Activated CD4-positive, alpha-beta T cell treated with anti-CD3 and anti-CD28 coated beads, Interleukin-10, Interleukin-2, amounts not matched to agents 100 ng/mL and 50 ng/mL, durations not matched to agents 16 hours and 8 hours (primary cell): ENCODE results near the gene DYRK1A.

Experiments
- DNase-seq: peaks from one replicate; pipeline ENCODE4 v3.0.0-alpha.2; 2020

DYRK1A gene

GRCh38 chr21:37568916-37569315, 202.3 kb downstream of the DYRK1A start:
- no peak for DNase-seq

- DNase-seq, result no peak
These were observed 204.9 kb downstream of the DYRK1A start for GRCh38 chr21:37571442-37571841.

- no peak for DNase-seq
These were observed 207.7 kb downstream of the DYRK1A start for GRCh38 chr21:37574316-37574715.

DNA sequence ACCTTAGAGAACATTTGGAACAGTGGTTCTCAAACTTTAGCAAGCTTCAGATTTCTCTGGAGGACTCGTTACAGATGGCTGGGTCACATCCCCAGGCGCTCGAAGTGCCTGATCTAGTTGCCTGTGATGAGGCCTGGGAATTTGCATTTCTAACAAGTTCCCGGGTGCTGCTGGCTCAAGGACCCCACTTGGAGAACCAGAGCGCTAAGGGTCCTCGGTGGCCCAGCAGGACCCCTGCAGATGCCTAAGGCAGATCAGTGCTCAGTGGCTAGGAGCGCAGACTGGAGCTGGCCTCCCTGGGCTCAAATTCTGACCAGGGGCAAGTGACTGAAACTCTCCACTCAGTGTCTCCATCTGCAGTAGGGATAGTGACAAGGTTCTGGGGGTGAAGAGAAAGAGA, 208.2 kb downstream of the DYRK1A start:
- no peak for DNase-seq

GRCh38 chr21:37575580-37575979, 209.0 kb downstream of the DYRK1A start:
- DNase-seq, result no peak
